ENCODE measurements around the gene FAM117B.

The FAM117B gene

DNA sequence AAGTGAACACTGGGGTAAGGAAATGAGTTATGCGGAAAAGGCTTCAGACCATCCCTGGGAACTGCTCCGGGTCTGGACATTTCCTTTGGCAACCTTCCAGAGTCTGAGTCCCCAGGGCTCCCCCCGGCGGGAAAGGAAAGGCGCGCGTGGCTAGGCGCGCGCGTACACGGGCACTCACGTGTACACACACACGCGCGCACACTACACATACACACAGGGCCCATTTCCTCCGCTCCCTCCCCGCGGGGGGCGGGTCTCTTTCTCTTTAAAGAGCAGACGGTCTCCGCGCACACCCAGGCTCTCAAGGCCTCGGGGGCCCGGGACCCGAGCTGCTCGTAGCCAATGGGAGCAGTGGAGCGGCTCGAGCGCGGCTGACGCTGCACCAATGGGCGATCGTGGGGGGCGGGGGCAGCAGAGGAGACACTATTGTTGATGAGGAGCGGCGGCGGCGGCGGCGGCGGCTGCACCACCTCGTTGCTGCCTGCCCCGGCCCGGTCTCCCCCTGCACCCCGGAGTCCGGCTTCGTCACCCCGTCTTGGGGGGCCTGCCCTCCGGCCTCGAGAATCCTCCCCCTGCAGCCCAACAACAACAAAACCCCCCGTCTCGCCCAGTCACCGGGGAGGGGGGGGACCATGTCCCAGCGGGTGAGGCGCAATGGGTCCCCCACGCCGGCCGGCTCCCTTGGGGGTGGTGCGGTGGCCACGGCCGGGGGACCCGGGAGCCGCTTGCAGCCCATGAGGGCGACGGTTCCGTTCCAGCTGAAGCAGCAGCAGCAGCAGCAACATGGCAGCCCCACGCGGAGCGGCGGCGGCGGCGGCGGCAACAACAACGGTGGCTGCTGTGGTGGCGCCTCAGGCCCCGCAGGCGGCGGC is at the start of gene FAM117B:
FAM117B (plus strand) TSS at position 414 of the 872 bp plus-strand sequence; CDS start at position 633, 219 bp downstream.
- peak; percentile 99 for DNase-seq (ENCODE audit: low spot score)

- peak; percentile 87 for DNase-seq (ENCODE audit: low spot score)
Measured at GRCh38 chr2:202588647-202589581, 45.9 kb upstream of the FAM117B start.

DNA sequence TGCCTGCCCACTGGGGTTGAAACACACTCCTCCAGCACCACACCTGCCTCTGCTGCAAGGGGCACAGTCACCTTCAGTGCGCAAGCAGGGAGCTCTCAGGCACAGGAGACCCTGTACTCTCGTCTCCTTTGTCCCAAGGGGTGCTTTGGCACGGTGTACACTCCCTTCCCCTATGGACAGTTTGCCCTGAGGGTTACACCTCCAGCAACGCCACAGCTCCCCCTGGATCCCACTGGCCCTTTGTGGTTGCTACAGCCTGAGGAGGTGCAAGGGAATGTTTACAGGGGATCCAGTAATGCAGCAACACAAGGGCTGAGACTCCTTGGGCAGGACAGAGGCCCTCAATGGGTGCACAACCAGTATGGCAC is 45.2 kb upstream of the FAM117B start:
- DNase-seq (ENCODE audit: low spot score), result no peak

GRCh38 chr2:202592566-202592965 is 42.2 kb upstream of the FAM117B start:
- no peak for DNase-seq (ENCODE audit: low spot score)

GRCh38 chr2:202599105-202599504 is 35.7 kb upstream of the FAM117B start:
- no peak for DNase-seq (ENCODE audit: low spot score)

GRCh38 chr2:202599911-202600310 is 34.9 kb upstream of the FAM117B start:
- DNase-seq (ENCODE audit: low spot score), result no peak

- DNase-seq (ENCODE audit: low spot score), result peak; percentile 10
Measured at GRCh38 chr2:202604699-202605098, 30.1 kb upstream of the FAM117B start.

DNA sequence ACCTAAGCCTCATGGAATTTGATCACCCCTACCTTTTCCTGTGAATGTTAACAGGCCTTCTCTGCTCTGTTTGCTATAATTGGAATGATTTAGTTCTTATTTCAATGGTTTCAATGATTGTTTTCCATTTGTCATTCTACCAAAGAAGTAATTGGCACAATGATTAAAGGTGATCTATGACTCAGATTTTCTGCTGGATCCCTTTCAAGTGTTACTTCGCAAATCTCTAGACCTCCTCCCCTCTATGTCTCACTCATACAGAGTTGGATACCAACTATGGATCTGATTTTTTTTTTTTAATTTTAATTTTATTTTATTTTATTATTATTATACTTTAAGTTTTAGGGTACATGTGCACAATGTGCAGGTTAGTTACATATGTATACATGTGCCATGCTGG is 29.6 kb upstream of the FAM117B start:
- no peak for DNase-seq (ENCODE audit: low spot score)

DNA sequence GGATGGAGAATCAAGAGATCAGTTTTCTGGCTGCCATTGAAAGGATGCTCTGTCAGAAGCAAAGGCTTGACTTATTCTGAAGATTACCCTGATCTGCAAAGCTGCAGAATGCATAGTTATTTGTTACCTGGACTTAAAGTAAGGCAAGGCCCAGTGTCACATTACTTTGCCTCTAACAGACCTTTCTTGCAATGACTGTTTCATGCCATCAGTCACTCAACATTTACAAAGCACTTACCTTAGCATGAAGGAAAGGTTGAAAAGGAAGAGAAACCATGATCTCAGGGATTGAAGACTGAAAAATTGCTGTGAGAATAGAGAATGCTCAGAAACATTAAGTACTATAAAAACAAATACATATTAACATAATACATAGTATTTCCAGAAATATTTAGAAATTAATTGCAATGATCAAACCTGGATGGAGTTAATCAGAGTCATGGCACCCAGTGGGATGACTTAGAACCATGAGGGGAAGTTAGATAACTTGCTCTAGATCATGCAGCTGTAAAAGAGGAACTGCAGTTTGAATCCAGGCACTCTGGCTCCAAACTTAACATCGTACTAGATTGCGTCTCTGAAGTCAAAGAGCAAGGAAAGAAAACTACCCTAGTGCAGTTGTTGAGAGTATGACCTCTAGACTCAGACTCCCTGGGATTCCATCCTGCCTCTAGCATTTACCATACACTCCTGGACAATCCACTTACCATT is 26.5 kb upstream of the FAM117B start:
- no peak for DNase-seq (ENCODE audit: low spot score)

DNA sequence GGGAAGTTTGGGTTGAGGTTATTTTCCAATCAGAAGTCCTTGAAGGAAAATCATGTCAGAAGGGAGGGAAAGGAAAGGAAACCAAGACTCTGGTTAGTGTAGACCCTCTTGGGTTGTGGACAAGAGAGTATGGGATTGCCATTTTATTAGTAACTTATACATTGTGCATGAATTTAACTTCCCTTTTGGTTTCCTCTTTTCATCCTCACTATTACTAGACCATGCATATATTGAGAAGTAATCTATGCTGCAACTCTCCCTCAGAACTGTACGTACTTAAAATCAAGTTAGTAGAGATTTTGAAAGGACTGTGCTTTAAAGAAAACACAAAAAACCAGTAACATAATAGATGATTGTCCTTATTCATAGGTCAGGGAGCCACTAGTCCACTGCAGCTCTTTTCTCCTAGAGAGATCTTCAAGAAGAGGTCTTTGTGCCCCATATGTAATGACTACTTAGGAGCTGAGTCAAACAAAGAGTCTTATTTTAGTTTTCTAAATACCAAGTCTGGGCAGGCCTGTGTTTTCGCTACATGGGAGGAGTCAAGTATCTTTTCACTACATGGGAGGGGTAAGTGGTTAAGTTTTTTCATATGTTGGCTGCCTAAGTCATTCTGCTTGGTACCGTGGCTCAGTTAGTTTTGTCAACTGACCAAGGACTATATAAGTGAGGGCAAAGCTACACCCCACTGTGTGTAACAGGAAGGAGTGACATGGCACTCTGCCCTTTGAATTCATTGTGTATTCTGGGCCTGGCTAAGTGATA is 25.2 kb upstream of the FAM117B start:
- no peak for DNase-seq (ENCODE audit: low spot score)

GRCh38 chr2:202610380-202610779 is 24.4 kb upstream of the FAM117B start:
- DNase-seq (ENCODE audit: low spot score), result no peak

DNA sequence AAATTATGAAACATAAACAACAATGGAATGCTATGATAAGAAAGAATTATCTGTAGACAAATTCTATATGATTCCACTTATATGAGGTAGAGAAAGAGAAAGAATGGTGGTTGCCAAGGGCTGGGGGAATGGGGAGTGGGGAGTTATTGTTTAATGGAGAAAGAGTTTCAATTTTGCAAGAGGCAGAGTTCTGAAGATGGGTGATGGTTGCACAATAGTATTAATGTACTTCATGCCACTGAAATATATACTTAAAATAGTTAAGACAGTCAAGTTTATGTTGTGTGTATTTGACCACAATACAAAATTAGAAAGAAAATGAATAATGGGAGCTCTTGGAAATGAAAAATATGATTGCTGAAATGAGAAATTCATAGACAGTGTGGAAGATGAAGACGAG is 22.6 kb upstream of the FAM117B start:
- no peak for DNase-seq (ENCODE audit: low spot score)

GRCh38 chr2:202613479-202613878 is 21.3 kb upstream of the FAM117B start:
- DNase-seq (ENCODE audit: low spot score), result no peak

- no peak for DNase-seq (ENCODE audit: low spot score)
Measured at GRCh38 chr2:202624133-202624532, 10.6 kb upstream of the FAM117B start.

GRCh38 chr2:202627042-202627441 is 7.7 kb upstream of the FAM117B start:
- no peak for DNase-seq (ENCODE audit: low spot score)

- no peak for DNase-seq (ENCODE audit: low spot score)
Measured at GRCh38 chr2:202628646-202629198, 6.0 kb upstream of the FAM117B start.

GRCh38 chr2:202632682-202633290 is 2.0 kb upstream of the FAM117B start:
- DNase-seq (ENCODE audit: low spot score), result no peak

- no peak for DNase-seq (ENCODE audit: low spot score)
Measured at GRCh38 chr2:202633470-202633869, 1.3 kb upstream of the FAM117B start.

DNA sequence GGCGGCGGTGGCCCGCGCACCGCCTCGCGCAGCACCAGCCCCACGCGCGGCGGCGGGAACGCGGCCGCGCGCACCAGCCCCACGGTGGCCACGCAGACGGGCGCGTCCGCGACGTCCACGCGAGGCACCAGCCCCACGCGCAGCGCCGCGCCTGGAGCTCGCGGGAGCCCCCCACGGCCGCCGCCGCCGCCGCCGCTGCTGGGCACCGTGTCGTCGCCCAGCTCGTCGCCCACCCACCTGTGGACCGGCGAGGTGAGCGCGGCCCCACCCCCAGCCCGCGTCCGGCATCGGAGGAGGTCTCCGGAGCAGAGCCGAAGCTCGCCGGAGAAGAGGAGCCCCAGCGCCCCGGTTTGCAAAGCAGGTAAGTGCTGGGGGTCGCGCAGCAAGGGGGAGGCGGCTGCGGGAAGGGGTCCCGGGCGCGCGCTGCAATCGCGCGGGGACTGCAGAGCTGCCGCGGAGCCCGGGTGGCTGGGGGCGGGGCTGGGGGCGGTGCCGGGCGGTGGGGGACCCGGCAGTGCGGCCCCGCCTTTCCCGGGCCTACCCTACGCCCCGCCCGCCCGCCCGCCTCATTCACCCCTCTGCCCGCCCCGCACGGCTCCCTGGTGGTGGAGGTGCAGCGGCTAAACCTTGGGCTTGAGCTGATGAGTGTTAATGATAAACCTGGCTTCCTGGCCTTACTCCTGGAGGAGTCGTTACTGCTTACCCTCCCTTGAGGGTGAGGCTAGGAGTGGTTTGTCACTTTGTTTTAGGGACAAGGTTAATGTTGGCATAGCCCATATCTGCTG is 851 bp downstream of the FAM117B start:
- peak; percentile 90 for DNase-seq (ENCODE audit: low spot score)

DNA sequence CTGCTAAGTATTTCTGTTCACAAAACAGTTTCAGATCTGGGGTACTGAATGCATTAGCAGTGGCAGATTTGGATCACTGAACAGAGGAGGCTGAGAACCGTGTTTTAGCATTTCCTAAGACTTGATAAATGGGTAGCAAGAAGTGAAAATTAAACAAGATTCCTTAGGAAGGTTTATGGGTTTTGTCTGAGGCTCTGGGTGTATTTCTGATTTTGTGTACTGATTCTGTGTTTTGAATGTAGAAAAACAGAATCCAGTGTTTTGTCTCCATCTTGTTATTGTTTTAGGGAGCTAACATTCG is 1.4 kb downstream of the FAM117B start:
- no peak for DNase-seq (ENCODE audit: low spot score)

Measured in NAMALWA (cell line).